Muscle of leg (tissue), 11 donors: ENCODE results near the gene MYO9A. TPM values are rescaled to one million over a fixed set of nuclear protein-coding genes. Genes with fewer than 3 reads are reported as not detected.

ENCODE experiments used
- DNase-seq: peaks from one replicate; pipeline ENCODE4 v3.0.0; 2013
- H3K27ac ChIP-seq: one replicate; pipeline ENCODE4 v1.5.1; 2013; ENCODE audit warnings: mild to moderate bottlenecking, low read length, control low read depth
- H3K27me3 ChIP-seq: one replicate; pipeline ENCODE4 v1.6.1; 2013; ENCODE audit warnings: low read length; ENCODE audit not compliant: control insufficient read depth, insufficient read depth
- H3K36me3 ChIP-seq: one replicate; pipeline ENCODE4 v1.6.1; 2013; ENCODE audit warnings: low read length; ENCODE audit not compliant: control insufficient read depth, insufficient read depth
- H3K4me1 ChIP-seq: one replicate; pipeline ENCODE4 v1.6.1; 2013; ENCODE audit warnings: low read length; ENCODE audit not compliant: control insufficient read depth, insufficient read depth
- H3K4me3 ChIP-seq: one replicate; pipeline ENCODE4 v1.5.1; 2013; ENCODE audit warnings: low read length, control low read depth
- H3K9me3 ChIP-seq: replicated peaks from 2 replicates; pipeline ENCODE4 v1.6.1; 2013; ENCODE audit warnings: low read depth, low read length; ENCODE audit not compliant: control insufficient read depth
- WGBS: methylation state at CpG from one replicate; pipeline ENCODE4 v1.1.5; 2013; ENCODE audit warnings: missing lambda C conversion rate; ENCODE audit not compliant: insufficient coverage; 5-methylcytosine and 5-hydroxymethylcytosine counted together
- polyA plus RNA-seq, 8 donors: library from polyadenylated mRNA; unstranded; fragments of 120-200 nt; gene quantifications; one replicate each; pipeline versions ENCODE4 v1.2.1 to v1.2.3, GENCODE V29; 2013; ENCODE audit warnings: inconsistent platforms in 1 of 8, low replicate concordance in 1 of 8; ENCODE audit not compliant: insufficient read length in 8 of 8, insufficient read depth in 1 of 8
- total RNA-seq: library from RNA; stranded (reverse); fragments of 120-200 nt; gene quantifications from one replicate; pipeline ENCODE4 v1.2.4, GENCODE V29; 2013

Gene MYO9A
- total and polyA plus RNA-seq, 9 donors, result 18.6 to 63.8 (median 28.1) TPM

DNA sequence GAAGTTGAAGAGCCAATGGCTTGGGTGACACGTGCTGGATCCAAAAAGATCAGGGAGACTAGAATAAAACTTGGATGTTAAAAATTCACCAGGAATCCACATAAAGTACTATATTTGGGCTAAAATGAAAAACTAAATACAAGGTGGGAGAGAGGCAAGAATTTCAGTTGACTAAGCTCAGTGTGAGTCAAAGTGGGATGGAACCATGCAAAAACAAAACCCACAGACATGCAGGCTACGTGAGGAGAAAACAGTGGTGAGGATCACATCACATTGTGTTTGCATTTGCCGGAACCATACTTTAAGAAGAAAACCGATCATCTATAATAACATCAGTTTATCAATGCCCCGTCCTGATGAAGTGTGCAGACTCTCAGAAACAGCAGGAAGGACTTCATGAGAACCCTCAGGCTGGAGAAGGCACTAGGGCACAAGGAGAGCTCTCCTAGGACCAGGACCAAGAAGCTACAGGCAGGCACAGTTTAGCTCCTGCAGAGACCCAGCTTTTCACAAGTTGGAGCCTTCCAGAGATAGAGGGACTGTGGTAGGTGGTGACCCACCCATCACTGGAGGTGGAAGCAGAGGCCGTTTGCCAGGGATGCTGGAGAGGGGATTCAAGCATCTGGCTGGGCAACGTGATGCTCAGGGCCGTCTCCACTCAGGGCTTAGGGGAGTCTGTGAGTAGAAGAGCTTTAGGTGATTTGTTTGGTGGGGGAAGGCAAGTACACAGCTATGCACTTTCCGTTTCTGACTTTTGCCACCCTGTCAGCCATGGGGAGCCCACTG lies 336.6 kb downstream of the MYO9A start:
- Histone ChIP-seq H3K4me1 (peaks cover 5% of the 10 kb centered on the region), H3K9me3 (no peaks in the 10 kb centered on the region), H3K36me3 (peaks cover 5% of the 10 kb centered on the region), H3K4me3 (no peak overlapping the region), H3K27me3 (no peaks in the 10 kb centered on the region), H3K27ac (no peak overlapping the region)
- no peak for DNase-seq
- WGBS, result 68% methylated on average over 6 of the region's 9 CpGs

DNA sequence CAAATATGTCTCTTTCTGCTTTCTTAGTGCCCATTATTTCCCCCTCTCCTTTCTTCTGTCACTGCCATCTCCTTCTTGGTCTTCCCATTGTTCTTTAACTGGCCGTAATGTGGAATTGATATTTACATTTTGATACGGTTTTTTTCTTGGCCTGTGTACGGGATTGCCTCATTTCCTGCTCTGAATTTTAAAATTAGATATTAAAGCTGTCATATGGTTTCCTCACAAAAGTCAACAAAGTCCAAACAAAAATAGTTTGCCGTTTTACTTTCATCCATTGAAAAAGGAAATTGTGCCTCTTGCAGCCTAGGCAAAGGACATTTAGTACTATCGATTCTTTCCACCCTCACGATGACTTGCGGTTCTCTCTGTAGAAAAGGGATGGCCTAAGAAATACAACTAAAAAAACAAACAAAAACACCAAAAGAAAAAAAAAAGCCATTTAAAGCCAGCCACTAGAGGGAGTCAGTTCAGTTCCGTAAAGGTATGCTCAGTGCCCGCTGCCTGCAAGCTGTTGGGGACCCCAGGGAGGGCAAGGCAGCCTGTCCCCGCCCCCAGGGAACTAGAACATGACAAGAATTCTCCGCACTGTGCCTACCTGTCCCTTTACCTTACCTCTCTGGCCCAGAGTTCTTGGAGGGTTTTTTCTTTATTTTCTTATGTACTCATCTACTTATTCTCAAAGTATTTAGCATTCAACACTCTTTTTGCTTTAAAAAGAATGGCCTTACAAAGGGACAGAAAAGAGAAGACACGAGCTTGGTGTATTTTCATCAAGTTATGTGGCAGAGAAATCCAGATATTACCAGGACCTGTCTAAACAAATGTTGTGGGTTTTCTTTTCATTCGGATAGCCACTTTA lies 337.6 kb downstream of the MYO9A start:
- DNase-seq, result peak; percentile 61
- Histone ChIP-seq H3K9me3 (no peaks in the 10 kb centered on the region), H3K27me3 (no peaks in the 10 kb centered on the region), H3K4me1 (peaks cover 5% of the 10 kb centered on the region), H3K27ac (no peak overlapping the region), H3K4me3 (no peak overlapping the region), H3K36me3 (peaks cover 5% of the 10 kb centered on the region)
- WGBS, result 0% methylated on average over 2 of the region's 13 CpGs

DNA sequence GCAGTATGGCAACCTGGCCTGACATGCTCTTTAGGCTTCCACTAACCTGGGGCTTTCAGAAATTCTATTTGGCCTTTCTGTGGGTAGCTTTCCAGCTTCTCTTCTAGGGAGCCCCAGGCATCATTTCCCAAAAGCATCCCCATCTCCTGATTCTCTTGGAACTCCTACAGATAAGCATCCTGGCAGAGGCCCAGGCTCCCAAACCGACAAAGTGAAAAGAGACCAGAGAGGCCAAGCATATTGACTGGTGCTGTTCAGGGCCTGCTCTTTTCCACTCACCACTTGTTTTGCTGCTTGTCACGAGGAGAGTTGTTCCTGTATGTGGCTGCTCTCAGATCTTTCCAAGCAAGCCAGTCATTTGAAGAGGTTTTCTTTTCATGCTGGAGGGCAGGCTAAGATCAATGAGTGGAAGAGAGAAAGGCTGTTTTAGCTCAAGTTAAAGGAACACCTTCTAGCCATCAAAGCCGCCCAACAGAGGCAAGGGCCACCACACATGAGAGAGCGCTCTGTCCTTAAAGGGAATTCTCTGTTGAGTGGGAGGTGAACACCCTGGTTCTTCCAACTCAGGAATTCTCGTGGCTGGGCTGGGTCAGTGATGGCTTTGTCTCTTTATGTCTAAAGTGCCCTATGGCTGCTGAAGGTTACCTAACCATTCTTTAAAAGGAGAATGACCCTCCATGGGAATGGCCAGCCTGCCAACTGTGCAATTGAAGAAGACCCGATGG lies 338.7 kb downstream of the MYO9A start:
- no peak overlapping the region for H3K4me3 ChIP-seq
- DNase-seq, result no peak
- 20% methylated on average over 1 of the region's 6 CpGs for WGBS
- H3K27ac ChIP-seq, result no peak overlapping the region
- no peaks in the 10 kb centered on the region for H3K27me3 ChIP-seq
- H3K36me3 ChIP-seq, result peaks cover 5% of the 10 kb centered on the region
- peaks cover 5% of the 10 kb centered on the region for H3K4me1 ChIP-seq
- no peaks in the 10 kb centered on the region for H3K9me3 ChIP-seq

DNA sequence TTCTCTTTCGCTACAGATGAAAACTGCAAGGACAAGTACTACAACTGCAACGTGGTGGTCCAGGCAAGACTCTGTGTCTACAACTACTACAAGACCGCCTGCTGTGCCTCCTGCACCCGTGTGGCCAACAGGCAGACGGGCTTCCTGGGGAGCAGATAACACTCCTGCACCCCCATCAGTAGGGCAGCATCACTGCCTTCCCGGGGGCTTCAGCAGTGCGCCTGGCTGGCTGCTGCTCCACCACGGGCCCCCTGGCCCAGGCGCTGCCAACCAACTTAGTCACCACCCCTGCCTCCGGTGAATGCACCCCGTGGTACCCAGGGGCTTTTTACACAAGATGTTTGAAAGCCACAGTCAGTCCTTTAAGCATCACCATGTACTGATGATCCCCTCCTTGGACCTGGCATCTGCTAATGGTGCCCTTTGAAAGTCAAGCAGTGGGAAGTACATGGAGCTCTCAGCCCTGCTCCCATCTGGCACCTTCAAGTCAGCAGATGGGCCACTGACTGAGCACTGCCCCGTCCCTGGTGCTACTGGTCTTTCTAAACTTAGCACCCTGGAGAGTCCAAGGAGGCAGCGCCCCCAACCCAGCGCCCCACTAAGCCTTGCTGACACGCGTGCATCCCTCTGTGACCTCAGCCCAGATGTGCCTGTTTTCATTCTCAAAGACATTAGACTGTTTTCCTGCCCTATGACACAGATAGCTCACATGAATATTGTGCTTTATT lies 340.6 kb downstream of the MYO9A start:
- DNase-seq, result no peak
- WGBS, result 81% methylated on average over 14 of the region's 16 CpGs
- Histone ChIP-seq H3K4me1 (peaks cover 2% of the 10 kb centered on the region), H3K4me3 (no peak overlapping the region), H3K27me3 (no peaks in the 10 kb centered on the region), H3K9me3 (no peaks in the 10 kb centered on the region), H3K36me3 (peaks cover 5% of the 10 kb centered on the region), H3K27ac (no peak overlapping the region)

DNA sequence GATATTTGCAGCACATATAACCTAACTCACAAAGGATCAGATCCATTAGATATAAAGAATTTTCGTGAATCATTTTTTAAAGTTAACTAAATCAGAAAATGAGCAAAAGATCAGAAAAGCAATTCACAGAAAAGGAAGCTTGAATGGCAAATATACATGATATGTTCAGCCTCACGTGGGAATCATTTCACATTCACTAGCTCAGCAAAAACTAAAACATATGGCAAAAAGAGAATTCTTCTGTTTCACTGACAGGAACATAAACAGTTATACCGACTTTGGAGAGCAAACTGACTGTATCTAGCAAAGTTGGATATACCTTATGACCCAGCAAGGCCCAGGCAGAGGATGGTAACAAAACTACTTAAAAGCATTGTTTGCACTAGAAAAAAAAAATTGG lies 341.6 kb downstream of the MYO9A start:
- Histone ChIP-seq H3K36me3 (peaks cover 12% of the 10 kb centered on the region), H3K27ac (no peak overlapping the region), H3K4me1 (peaks cover 2% of the 10 kb centered on the region), H3K4me3 (no peak overlapping the region), H3K27me3 (no peaks in the 10 kb centered on the region), H3K9me3 (peaks cover 2% of the 10 kb centered on the region)
- WGBS, result no CpG with 5 or more reads among the region's 3 CpGs
- peak; percentile 28 for DNase-seq

DNA sequence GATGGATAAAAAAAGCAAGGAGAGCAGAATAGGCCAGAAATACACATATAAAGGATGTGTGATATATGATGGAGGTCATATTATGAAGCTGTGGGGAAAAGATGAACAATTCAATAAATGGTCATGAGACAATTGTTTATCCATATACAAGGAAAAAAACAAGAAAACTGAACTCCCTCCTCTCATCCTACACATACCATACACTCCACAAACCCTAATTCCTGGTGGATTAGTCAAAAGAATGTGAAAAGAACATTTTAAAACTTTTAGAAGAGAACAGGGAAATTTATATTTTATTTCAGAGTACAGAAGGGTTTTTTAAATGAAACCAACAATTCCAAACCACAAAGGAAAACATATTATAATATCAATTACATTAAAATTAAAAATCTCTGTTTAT lies 342.1 kb downstream of the MYO9A start:
- Histone ChIP-seq H3K9me3 (peaks cover 2% of the 10 kb centered on the region), H3K4me1 (peaks cover 2% of the 10 kb centered on the region), H3K27me3 (no peaks in the 10 kb centered on the region), H3K36me3 (peaks cover 16% of the 10 kb centered on the region), H3K4me3 (no peak overlapping the region), H3K27ac (no peak overlapping the region)
- no peak for DNase-seq

DNA sequence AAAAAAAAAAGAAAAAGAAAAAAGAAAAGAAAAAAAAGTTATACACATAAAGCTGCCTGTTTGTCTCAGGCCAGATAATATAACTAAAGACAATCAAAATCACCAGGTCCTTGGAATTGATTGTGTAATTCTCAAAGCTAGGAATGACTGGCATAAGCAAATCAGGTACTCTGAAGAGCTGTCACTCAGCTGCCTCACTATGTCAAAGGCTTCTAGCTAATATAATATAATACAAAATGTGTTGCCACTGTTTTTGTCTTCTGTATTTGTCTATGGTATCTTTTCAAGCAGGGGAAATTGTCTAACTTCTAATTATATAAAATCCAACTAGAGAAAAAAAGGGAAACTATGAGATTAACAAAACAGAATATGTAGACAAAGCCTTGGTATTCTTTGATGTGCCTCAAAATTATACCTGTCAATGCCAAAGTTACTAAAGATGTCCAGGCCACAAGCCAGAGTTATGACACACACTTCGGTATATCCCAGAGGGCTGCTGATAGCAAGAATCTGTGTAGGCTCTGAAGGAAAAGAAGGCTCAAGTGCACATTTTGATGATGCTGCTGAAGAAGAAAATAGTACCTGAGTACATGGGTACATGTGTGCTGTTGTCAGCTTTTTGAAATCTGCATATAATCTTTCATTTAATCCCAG lies 344.6 kb downstream of the MYO9A start:
- WGBS, result no CpG with 5 or more reads among the region's 1 CpG
- peaks cover 2% of the 10 kb centered on the region for H3K9me3 ChIP-seq
- no peak for DNase-seq
- H3K36me3 ChIP-seq, result peaks cover 16% of the 10 kb centered on the region
- H3K4me1 ChIP-seq, result no peaks in the 10 kb centered on the region
- no peak overlapping the region for H3K27ac ChIP-seq
- no peaks in the 10 kb centered on the region for H3K27me3 ChIP-seq
- H3K4me3 ChIP-seq, result no peak overlapping the region
